Activated T-cell treated with anti-CD3 and anti-CD28 coated beads for 24 hours (primary cell): ENCODE results near the gene GALNT2.

Source experiments
- DNase-seq: peaks from one replicate; pipeline ENCODE4 v3.0.0-alpha.2; 2020; ENCODE audit warnings: low read depth

Gene GALNT2

DNA sequence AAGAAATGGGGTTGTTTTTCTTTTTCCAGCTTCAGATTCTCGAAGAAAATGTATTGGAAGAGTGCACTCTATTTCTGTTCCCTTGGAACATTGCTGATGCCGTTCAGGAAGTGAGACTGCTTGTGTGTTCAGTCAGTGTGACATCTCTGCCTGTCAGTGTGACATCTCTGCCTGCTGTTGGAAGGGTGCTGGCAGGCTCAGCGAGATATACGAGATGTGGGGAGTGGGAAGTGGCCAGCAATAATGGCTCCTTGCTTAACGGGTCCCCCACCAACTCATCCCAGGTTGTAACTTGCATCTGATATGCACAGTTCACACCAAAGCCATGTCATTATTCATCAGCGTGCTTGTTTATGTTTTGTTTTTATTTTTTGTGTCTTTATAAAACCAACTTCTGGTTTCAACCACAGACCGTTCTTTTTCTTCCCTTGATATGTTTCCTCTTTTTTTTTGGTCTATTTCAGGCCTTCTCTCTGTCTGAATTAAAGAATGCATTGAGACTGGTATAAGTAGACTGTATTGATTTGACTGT is 145.4 kb downstream of the GALNT2 start:
- DNase-seq, result no peak

DNA sequence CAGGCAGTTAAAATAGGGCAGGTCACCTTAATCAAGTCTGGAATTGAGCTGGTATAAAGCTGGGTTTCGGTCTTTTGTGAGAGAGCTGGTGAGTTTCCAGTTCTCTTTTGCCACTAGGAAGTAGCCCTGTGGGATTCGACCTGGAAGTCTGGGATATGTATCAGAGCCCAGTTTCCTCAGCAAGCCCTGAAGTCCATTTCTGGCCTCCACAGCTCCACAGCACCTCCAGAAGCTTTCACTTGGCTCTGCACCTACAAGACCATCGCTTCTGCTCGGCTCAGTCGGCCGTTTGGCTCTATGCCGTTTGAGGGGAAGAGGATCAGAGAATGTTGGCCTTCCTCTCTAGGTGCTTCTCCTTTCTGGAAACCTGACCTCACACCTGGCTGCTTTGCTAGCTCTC is 148.0 kb downstream of the GALNT2 start:
- DNase-seq, result no peak

DNA sequence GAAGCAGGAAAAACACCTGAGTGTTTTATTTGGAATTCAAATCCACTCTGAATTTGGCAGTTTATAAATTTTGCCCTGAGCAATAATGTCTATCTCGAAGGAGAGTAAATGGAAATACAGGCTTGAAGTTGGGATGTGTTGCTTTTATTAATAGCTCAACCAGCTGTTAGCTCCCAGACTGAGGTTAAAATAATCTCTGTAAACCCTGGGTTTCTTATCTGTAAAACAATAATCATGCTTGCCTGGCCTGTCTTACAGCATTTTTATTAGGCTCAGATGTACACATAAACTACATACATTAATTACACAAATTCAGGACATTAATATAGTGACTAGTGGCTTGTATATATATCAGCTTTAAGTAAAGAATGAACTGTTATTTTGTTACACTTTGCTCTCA is 148.5 kb downstream of the GALNT2 start:
- no peak for DNase-seq

DNA sequence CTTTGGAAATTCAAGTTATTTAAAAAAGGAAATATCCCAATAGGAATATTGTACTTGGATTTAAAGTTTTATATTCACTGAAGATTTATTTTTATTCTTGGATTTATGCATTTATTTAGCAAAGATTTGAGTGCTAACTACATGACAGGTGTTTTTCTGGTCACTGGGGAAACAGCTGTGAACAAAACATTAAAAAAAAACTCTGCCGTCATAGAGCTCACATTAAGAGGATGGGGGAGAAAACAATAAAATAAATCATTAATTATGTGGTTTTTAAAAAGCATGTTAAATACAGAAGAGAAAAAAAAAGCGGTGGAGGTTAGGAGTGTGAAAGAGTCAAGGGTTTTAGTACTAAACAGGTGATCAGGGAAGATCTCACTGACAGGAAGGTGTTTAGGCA is 149.9 kb downstream of the GALNT2 start:
- no peak for DNase-seq

DNA sequence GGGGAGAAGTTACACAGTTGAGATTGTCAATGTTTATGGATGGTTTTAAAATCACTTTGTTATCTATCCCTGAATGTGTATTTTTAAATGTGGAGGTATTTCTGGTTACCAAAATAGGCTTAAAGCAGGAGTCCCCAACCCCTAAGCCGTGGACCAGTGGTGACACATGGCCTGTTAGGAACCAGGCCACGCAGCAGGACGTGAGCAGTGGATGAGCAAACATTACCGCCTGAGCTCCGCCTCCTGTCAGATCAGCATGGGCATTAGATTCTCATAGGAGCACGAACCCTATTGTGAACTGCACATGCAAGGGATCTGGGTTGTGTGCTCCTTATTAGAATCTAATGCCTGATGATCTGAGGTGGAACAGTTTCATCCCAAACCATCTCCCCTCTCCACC is 151.6 kb downstream of the GALNT2 start:
- no peak for DNase-seq

DNA sequence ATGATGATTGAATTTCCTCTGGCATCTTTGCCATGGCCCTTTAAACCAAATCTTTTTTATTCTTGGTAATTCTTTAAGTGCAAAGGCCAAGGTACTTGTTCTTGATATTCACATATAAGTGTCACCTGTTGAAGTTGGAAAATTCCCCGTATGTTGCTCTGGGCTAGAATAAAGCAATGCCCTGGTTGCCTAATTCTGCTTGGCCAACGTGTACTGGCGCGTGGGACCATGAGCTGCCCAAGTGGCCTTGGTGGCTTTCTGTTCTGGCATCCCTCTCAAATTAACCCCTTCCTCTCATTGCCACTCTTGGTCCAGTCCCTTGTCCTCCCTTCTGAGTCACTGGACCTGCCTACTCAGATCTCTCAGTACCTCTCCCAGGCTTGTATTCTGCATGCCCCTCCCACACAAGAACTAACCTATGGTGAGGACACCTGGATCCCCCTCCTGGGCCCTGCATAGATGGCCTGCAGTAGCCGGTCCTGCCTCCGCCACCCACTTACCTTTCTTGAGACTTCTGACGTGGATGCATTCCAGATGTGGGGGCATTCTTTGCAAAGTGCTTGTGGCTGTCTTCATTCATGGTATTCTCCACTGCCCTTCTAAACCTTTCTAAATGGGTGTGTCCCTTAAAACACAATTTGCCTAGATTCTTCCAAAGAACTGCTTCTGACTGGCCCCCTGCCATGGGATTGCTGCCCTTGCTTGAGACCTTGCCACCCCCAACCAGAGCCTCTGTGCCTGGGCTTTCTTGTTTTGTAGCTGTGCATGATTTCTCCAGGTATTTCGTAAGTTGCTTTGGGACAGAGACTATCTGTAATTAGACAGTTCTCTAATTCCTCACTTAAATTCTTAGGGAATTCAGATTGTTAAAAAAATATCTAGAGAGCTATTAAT is 152.4 kb downstream of the GALNT2 start:
- no peak for DNase-seq

DNA sequence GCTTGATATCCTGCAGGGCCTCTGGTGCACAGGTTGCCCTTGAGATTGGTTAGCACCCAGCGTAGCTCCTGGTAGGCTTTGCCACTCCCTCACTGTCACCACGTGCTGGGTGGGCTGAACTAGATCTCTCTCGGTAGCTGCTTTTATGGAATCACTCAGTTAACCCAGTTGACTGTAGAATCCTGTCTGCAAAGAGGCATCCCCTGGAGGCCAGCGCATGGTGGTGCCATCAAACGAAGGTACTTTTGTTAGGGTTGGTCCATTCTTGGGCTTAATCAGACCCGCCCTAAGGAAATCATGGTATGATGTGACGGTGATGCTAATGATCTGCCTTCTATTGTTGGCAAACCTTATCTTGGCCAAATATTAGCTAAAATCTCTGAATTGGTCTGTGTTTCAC is 153.4 kb downstream of the GALNT2 start:
- DNase-seq, result no peak

DNA sequence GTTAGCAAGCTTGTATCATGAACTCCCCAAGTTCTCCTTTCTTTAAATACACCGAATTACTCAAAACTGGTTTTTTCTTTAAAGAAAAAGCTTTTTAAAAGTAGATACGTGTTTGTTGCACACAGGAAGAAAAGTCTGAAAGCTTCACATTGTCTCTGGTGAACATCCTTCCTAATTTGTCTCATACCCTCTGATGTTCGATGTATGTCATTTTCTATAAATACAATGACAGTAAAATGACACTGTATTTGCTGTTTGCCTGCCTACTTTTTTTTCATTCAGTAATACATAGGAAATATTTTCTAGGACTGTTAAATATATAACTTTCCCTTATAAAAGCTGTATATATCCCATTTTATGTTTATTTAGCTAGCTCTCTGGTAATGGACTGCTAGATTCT is 153.9 kb downstream of the GALNT2 start:
- DNase-seq, result no peak

DNA sequence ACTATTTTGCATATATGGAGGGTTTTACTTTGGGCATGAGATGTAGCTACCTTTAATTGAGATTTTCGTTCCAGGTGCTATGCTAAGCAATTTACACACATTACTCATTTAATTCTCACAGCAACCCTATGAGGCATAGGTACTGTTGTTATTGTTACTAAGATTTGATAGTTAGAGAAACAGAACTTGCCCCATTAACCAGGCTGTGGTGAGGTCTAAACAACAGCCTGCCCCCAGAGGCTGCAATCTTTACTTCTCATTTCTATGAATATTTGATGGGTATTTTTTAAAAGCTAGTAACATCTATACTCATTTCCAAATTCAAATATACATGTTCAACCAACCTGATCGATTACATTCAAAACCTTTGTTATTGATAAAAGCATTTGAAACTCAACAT is 155.6 kb downstream of the GALNT2 start:
- no peak for DNase-seq

DNA sequence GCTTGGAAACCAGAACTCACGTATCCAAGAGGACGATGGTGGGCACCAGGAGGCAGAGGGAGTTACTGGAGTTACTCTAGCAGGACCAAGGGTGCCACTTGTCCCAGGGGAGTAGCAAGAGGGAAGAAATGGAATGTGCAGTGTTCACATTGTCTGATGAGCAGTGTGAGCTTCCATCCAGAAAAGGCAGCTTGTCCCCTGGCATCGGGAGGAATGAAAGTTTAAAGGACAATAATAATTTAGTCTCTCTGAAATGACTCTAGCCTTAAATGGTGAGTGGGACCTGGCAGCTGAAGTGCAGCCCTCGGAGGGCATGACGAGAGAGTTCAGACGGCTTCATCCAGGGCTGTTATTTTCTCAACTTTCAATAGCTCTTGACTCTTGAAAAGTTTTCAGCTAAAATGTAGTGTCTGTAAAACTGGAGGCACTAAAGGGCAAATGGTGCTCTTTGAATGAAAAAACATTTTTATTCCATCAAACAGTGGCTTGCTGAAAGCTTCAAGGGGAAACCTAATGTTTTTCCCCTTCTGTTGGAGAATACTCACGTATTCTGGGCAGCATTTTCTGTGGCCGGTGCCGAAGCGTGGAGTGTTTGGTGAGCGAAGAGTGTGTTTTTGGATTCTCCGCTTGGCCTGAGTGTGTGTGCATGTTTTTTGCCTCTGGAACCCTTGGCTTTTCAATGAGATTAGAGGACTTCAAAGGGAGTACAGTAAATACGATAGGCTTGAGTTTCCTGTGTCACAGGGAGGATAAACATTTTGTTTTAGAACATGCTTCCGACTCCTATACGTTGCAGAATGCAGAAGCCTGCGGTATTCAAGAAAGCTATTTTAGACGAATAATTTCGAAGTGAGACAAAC is 157.3 kb downstream of the GALNT2 start:
- DNase-seq, result no peak

DNA sequence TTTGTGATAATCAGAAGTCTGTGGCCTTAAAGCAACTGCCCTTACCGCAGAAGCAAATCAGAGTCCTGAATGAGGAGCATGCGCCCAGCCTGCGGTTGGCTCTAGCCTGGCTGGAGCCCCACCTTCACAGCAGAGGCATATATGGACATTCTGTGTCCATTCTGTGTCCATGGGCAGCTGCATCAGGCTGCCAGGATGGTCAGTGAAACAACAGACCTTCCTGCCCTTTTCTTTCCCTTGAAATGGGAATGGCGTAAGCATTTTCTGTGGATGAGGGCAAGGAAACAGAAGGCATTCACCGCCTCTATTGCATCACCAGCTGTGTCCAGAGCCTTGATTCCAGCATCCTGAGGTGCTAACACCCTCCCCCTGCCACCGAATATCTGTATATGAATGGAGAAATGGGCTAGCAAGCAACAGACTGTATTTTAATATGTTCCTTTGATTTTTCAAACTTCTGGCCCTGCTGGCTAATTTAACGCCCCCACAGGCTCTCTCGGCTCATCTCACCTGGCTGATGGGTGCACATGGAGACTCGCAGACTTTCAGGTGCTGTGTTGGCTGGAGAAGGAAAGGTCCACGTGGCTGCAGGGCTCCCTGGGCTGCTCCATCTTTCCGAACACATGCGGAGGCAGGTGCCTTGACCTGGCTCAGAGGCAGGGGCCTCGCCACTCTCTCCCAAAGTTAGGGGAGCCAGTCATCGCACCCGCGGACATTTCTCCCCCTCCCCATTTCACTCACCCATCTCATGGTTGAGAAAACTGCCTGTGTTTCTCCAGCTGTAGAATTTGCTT is 159.2 kb downstream of the GALNT2 start:
- DNase-seq, result no peak

DNA sequence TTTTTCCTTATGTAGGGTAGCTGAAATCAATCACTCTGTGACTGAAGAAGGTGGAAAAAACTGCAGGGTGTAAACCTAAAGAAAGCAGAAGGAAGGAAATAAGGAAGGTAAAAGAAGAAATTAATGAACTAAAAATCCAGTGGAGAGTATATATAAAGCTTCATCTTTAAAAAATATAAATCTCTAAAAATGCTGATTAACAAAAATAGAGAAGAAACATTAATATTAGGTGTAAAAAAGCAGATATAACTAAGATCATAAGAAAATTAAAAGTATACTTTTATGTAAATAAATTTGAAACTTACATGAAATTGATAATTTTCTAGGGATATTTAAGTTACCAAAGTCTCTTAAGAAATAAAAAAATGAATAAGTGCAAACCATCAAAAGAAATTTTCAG is 159.8 kb downstream of the GALNT2 start:
- DNase-seq, result no peak

DNA sequence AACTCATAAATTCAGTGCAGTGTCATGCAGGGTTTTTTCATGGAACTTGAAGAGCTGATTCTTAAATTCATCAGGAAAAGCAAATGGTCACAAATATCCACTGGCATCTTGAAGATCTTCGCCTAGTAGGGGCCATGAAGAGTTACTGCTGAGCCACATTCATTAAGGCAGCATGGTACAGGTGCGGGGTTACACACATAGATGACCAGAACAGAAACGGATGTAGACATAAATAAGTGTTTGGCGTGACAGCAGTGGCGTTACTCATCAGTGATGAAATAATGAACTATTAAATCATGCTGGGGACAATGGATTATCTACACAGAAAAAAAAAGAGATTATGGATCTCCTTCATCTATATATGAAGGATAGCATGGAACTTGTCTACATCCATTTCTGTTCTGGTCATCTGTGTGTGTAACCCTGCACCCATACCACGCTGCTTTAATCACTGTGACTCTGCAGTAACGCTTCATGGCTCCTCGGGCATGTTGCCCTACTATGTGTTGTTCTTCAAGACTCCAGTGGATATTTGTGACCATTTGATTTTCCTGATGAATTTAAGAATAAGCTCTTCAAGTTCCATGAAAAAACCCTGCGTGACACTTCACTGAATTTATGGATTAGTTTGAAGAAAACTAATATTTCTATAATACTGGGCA is 161.3 kb downstream of the GALNT2 start:
- no peak for DNase-seq

DNA sequence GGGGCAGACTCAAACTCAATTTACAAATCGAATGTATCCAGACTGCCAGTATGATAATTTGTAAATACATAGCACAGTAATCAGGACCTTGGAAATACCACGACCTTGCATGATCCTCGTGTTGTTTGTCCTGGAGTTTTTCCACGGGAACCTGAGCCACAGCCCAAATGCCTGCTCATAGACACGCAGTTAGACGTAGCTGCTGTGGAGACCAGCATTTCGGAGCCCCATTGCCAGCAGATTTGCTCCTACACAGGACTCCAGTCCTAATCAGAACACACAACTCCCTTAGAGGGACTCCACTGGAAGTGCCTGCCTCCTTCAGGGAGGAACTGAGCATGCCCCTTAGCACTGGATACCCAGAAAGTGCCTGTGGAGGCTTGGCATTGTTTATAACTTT is 163.2 kb downstream of the GALNT2 start:
- no peak for DNase-seq

DNA sequence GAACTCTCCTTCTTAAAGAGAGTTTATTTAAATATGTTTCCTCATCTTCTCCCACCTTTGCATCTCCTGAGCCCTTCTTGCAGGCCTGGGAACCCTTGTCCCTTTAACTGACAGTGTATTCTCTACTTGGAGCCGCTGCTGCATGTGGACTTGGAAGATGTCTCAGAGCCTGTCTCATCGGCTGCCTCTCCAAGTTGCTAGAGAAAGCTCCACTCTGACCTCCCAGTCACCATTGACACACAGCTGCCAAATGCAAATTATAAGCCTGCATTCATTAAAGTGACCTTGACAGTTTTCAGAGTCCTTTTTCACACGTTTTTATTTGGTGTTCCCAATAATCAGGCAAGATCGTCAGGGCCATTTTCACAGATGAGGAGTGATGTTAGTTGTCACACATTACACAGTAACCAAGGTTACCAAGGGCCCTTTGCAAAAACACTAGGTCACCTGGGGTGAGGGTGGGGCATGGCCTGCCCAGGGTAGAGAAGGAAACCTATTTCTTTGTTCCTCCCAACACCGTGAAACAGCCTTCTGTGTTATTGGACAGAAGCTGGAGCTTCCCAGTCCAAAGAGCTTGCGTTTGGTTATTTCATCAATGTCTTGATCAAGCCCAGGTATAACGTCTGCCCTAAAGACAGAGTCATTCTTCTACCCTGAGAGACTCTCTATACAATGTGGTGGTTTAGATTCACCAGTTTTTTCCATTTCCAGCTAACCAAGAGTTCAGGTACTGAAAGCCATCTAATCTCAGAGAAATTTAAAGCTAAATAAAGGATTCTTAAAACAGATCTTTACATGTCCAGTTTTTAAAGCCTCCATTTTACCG is 164.1 kb downstream of the GALNT2 start:
- DNase-seq, result no peak

DNA sequence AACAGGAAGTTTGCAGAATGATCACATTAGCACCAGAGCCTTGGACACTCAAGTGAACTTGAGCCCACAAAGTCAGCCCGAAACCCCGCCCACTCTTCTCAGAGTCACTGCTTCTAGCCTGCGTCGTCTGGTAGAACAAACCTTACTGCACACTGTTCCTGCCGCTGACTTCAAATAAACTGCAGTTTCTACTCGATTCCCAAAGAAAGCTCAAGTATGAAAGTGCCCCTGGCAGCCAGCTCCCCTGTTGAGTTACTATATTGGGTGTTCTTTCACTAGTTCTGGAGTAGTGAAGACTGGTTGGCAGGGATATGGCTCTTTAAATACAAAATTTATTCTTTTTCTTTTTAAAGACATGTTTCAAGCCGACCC is 164.7 kb downstream of the GALNT2 start:
- no peak for DNase-seq

DNA sequence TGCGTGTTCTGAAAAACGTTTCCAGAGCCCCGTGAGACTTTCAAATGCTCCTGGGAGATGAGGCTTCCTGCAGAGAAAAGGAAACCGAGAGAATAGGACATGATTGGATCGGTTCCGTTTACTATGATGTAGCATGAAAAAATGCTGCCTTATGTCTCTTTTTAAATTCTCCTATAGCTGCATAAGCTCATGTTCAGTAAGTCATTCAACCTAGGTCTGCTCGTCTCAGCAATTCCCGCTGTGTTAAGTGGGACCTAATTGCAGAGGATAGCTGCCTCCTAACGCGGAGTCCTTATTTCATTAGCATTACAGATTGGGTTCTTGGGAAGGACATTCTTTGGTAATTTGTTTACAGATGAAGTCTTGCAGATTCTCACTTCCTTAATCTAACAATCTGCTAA is 165.3 kb downstream of the GALNT2 start:
- no peak for DNase-seq

DNA sequence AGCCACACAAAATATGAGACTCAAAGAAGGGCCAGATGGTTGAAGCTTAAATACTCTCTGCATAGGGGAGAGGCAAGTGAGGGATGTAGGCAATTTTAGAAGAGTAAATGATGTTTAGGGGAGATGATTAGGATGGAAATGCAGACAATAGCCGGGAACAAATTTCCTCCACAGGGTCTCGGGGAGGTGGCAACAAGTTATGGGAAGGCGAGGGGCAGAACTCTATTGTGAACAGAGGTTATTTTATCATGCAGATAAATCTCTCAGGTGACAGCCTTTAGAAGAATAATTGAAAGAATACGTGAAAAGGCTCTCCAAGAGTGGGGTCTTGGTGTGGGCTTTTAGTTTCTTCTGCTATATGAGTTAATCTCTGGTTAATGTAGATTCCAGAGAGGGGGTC is 166.7 kb downstream of the GALNT2 start:
- DNase-seq, result no peak

DNA sequence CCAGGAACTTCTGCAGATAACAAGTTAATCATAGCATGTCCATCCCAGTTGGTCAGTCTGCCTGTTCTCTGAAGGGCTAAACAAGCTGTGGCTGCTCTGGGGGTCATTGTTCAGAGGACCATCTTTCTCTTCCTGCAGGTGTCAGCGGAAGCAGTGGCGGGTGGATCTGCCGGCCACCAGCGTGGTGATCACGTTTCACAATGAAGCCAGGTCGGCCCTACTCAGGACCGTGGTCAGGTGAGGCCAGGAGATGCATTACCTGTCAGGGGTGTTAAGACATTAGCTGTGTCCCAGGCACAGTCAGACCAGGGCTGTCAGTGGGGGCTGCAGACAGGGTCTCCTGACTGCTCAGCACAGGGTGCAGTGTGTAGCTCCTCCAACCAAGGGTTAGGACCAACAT is 168.8 kb downstream of the GALNT2 start:
- no peak for DNase-seq

DNA sequence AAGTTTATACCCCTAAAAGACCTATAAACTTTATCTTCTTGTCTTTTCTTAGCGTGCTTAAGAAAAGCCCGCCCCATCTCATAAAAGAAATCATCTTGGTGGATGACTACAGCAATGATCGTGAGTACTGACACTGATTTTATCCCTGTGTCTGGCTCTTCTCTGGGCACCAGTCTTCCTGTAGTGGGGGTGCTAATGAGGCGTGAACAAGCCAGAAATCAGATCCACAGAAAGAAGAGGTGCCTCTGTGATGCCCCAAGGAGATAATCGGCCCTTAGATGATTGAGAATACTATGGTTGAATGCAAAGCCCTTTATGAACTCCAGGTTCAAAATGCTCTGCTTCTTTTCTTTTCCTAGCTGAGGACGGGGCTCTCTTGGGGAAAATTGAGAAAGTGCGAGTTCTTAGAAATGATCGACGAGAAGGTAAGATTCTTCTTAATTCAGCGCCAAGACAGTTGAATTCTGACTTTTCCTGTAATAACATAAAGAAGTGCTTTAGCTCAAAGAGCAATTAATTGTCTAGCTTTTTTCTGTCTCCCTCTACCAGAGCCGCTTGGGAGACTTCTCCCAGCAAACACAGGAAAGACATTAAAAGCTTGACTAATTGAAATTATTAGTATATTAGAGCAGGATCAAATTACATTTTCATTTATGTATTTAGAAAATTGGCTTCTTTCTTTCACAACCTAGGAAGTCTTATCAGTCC is 169.4 kb downstream of the GALNT2 start:
- DNase-seq, result no peak
